Measurements from ENCODE around the gene SRSF8.

SRSF8 gene

DNA sequence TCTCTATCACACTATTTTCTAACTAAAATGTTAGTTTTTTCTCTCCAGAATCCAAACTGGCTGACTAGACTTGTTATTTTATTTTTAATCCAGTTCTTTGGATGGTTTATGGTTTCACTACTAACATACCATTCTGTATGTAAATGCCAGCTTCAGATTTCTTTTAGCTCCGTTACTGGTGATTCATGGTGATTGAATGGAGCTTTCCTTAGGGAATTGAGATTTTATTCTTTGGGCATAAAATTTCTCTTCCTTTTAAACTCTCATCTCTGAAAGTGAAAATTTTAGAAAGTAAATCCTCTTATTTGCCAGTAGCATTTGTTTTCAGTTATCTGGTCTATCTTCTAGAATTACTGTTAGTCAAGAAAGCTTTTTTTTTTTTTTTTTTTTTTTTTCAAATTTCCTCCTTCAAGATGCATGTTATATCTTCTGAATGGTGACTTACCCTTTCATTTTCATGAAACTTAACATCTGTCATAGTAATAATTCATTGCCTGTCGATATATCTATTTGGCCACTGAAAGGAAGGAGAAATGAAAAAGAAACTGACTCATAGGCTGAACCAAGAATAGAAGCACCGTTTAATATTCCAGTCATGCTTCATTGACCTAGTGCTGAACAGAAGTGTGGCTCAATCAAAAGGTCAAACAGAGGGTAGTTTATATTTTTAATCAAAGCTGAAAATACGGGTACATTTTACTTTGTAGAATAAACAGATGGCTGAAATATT, 29.3 kb downstream of the SRSF8 start:
- H3K4me3 ChIP-seq (ENCODE audit: low read depth, low read length): peak overlapping the region; percentile 62
- peak overlapping the region; percentile 33 for H2AFZ ChIP-seq (ENCODE audit: low read length, unreplicated experiment)
- peak overlapping the region; percentile 93 for H3K27ac ChIP-seq (ENCODE audit: low read depth, low read length)
- no peaks in the 10 kb centered on the region for H3K36me3 ChIP-seq (ENCODE audit: insufficient read depth, low read length)
- H3K79me2 ChIP-seq (ENCODE audit: control insufficient read depth, insufficient read depth, low read length, unreplicated experiment): peaks cover 56% of the 10 kb centered on the region
- H3K4me1 ChIP-seq (ENCODE audit: control insufficient read depth, insufficient read depth, low read length, unreplicated experiment): peaks cover 60% of the 10 kb centered on the region
- H3K27me3 ChIP-seq (ENCODE audit: insufficient read depth, low read length): no peaks in the 10 kb centered on the region

- Histone ChIP-seq H3K4me1 (ENCODE audit: control insufficient read depth, insufficient read depth, low read length, unreplicated experiment) (peaks cover 48% of the 10 kb centered on the region), H3K36me3 (ENCODE audit: insufficient read depth, low read length) (no peaks in the 10 kb centered on the region), H3K79me2 (ENCODE audit: control insufficient read depth, insufficient read depth, low read length, unreplicated experiment) (peaks cover 50% of the 10 kb centered on the region), H2AFZ (ENCODE audit: low read length, unreplicated experiment) (no peak overlapping the region), H3K4me3 (ENCODE audit: low read depth, low read length) (no peak overlapping the region), H3K27me3 (ENCODE audit: insufficient read depth, low read length) (no peaks in the 10 kb centered on the region), H3K27ac (ENCODE audit: low read depth, low read length) (no peak overlapping the region)
These were observed 30.5 kb downstream of the SRSF8 start for GRCh38 chr11:95097209-95097608.

DNA sequence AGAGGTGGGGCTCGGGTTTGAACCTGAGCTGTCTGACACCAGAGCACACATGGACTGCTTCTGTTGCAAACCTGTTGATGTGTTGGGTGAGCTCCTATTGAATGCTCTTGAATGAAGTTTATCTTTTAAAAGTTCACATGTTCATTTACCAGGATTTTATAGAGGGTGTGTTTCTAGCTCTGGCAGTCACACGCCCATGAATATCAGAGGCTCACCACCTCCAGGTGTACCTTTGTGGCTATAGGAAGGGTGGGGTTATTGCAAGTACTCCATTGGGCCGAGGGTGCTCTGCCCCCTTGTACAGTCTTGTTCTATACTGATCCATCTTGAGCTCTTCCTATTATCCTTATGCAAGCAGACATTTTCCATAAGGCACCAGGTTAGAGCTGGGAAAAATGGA, 32.1 kb downstream of the SRSF8 start:
- Histone ChIP-seq H2AFZ (ENCODE audit: low read length, unreplicated experiment) (no peak overlapping the region), H3K27me3 (ENCODE audit: insufficient read depth, low read length) (no peaks in the 10 kb centered on the region), H3K4me3 (ENCODE audit: low read depth, low read length) (no peak overlapping the region), H3K36me3 (ENCODE audit: insufficient read depth, low read length) (no peaks in the 10 kb centered on the region), H3K79me2 (ENCODE audit: control insufficient read depth, insufficient read depth, low read length, unreplicated experiment) (peaks cover 54% of the 10 kb centered on the region), H3K4me1 (ENCODE audit: control insufficient read depth, insufficient read depth, low read length, unreplicated experiment) (peaks cover 32% of the 10 kb centered on the region), H3K27ac (ENCODE audit: low read depth, low read length) (no peak overlapping the region)

- H3K79me2 ChIP-seq (ENCODE audit: control insufficient read depth, insufficient read depth, low read length, unreplicated experiment): peaks cover 48% of the 10 kb centered on the region
- no peaks in the 10 kb centered on the region for H3K27me3 ChIP-seq (ENCODE audit: insufficient read depth, low read length)
- H3K4me1 ChIP-seq (ENCODE audit: control insufficient read depth, insufficient read depth, low read length, unreplicated experiment): peaks cover 19% of the 10 kb centered on the region
- H2AFZ ChIP-seq (ENCODE audit: low read length, unreplicated experiment): no peak overlapping the region
- H3K27ac ChIP-seq (ENCODE audit: low read depth, low read length): no peak overlapping the region
- no peak overlapping the region for H3K4me3 ChIP-seq (ENCODE audit: low read depth, low read length)
- no peaks in the 10 kb centered on the region for H3K36me3 ChIP-seq (ENCODE audit: insufficient read depth, low read length)
These were observed 33.5 kb downstream of the SRSF8 start for GRCh38 chr11:95100191-95100648.

- no peak overlapping the region for H2AFZ ChIP-seq (ENCODE audit: low read length, unreplicated experiment)
- no peaks in the 10 kb centered on the region for H3K36me3 ChIP-seq (ENCODE audit: insufficient read depth, low read length)
- H3K4me1 ChIP-seq (ENCODE audit: control insufficient read depth, insufficient read depth, low read length, unreplicated experiment): peaks cover 12% of the 10 kb centered on the region
- no peak overlapping the region for H3K27ac ChIP-seq (ENCODE audit: low read depth, low read length)
- peaks cover 45% of the 10 kb centered on the region for H3K79me2 ChIP-seq (ENCODE audit: control insufficient read depth, insufficient read depth, low read length, unreplicated experiment)
- no peak overlapping the region for H3K4me3 ChIP-seq (ENCODE audit: low read depth, low read length)
- no peaks in the 10 kb centered on the region for H3K27me3 ChIP-seq (ENCODE audit: insufficient read depth, low read length)
These were observed 34.3 kb downstream of the SRSF8 start for GRCh38 chr11:95100856-95101507.

DNA sequence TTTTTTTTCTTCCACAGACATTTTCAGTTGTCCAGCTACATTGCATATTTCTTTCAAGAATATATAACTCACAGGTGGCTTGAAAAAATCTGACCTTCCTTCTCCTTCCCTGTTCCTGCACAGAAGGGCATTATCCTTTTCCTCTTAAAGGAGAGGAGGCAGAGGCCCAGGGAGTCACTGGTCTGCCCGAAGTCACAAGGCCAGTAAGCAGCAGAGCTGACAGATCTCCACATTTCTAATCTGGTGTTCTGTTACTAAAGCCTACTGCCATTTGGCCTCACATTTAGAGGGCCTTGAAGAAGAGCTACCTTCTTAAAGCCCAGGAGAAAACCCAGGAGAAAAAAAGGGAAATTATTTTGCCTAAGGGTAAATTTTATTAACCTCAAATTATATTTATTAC, 35.2 kb downstream of the SRSF8 start:
- H2AFZ ChIP-seq (ENCODE audit: low read length, unreplicated experiment): no peak overlapping the region
- H3K4me3 ChIP-seq (ENCODE audit: low read depth, low read length): no peak overlapping the region
- H3K36me3 ChIP-seq (ENCODE audit: insufficient read depth, low read length): no peaks in the 10 kb centered on the region
- no peak overlapping the region for H3K27ac ChIP-seq (ENCODE audit: low read depth, low read length)
- H3K4me1 ChIP-seq (ENCODE audit: control insufficient read depth, insufficient read depth, low read length, unreplicated experiment): peaks cover 8% of the 10 kb centered on the region
- H3K79me2 ChIP-seq (ENCODE audit: control insufficient read depth, insufficient read depth, low read length, unreplicated experiment): peaks cover 49% of the 10 kb centered on the region
- H3K27me3 ChIP-seq (ENCODE audit: insufficient read depth, low read length): no peaks in the 10 kb centered on the region

GRCh38 chr11:95102733-95103132, 36.0 kb downstream of the SRSF8 start:
- Histone ChIP-seq H3K4me3 (ENCODE audit: low read depth, low read length) (no peak overlapping the region), H3K27me3 (ENCODE audit: insufficient read depth, low read length) (no peaks in the 10 kb centered on the region), H2AFZ (ENCODE audit: low read length, unreplicated experiment) (no peak overlapping the region), H3K27ac (ENCODE audit: low read depth, low read length) (no peak overlapping the region), H3K36me3 (ENCODE audit: insufficient read depth, low read length) (no peaks in the 10 kb centered on the region), H3K4me1 (ENCODE audit: control insufficient read depth, insufficient read depth, low read length, unreplicated experiment) (peaks cover 10% of the 10 kb centered on the region), H3K79me2 (ENCODE audit: control insufficient read depth, insufficient read depth, low read length, unreplicated experiment) (peaks cover 47% of the 10 kb centered on the region)

- Histone ChIP-seq H3K4me3 (ENCODE audit: low read depth, low read length) (no peak overlapping the region), H3K79me2 (ENCODE audit: control insufficient read depth, insufficient read depth, low read length, unreplicated experiment) (peaks cover 38% of the 10 kb centered on the region), H3K27me3 (ENCODE audit: insufficient read depth, low read length) (no peaks in the 10 kb centered on the region), H2AFZ (ENCODE audit: low read length, unreplicated experiment) (no peak overlapping the region), H3K4me1 (ENCODE audit: control insufficient read depth, insufficient read depth, low read length, unreplicated experiment) (peaks cover 19% of the 10 kb centered on the region), H3K27ac (ENCODE audit: low read depth, low read length) (no peak overlapping the region), H3K36me3 (ENCODE audit: insufficient read depth, low read length) (no peaks in the 10 kb centered on the region)
These were observed 37.0 kb downstream of the SRSF8 start for GRCh38 chr11:95103701-95104100.

DNA sequence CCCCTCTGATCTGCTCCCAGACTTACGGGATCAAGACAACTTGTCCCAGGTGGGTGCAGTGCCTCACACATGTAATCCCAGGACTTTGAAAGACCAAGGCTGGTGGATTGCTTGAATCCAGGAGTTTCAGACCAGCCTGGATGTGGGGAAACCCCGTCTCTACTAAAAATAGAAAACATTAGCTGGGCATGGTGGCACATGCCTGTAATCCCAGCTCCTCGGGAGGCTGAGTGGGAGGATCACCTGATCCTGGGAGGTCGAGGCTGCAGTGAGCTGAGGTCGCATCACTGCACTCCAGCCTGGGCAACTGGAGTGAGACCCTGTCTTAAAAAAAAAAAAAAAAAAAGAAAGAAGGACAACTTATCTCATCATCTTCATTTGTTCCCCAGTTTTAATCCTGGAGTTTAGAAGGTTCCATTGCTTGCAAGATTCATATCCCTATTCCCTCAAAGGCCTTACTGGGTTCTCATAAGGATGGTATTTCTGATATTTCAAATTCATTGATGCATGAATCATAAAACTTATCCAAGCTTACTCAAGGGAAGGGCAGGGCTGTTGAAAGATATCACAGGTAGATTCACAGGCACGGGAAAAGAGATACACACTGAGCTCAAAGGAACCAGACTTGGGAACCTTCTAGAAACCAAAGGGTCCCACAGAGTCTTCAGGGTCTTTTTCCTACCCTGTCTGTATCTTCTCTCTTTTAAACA, 37.6 kb downstream of the SRSF8 start:
- Histone ChIP-seq H3K79me2 (ENCODE audit: control insufficient read depth, insufficient read depth, low read length, unreplicated experiment) (peaks cover 32% of the 10 kb centered on the region), H3K36me3 (ENCODE audit: insufficient read depth, low read length) (no peaks in the 10 kb centered on the region), H3K27me3 (ENCODE audit: insufficient read depth, low read length) (no peaks in the 10 kb centered on the region), H2AFZ (ENCODE audit: low read length, unreplicated experiment) (no peak overlapping the region), H3K4me3 (ENCODE audit: low read depth, low read length) (no peak overlapping the region), H3K4me1 (ENCODE audit: control insufficient read depth, insufficient read depth, low read length, unreplicated experiment) (peaks cover 25% of the 10 kb centered on the region), H3K27ac (ENCODE audit: low read depth, low read length) (no peak overlapping the region)

- peaks cover 28% of the 10 kb centered on the region for H3K79me2 ChIP-seq (ENCODE audit: control insufficient read depth, insufficient read depth, low read length, unreplicated experiment)
- H3K27me3 ChIP-seq (ENCODE audit: insufficient read depth, low read length): no peaks in the 10 kb centered on the region
- no peaks in the 10 kb centered on the region for H3K36me3 ChIP-seq (ENCODE audit: insufficient read depth, low read length)
- no peak overlapping the region for H3K27ac ChIP-seq (ENCODE audit: low read depth, low read length)
- peaks cover 30% of the 10 kb centered on the region for H3K4me1 ChIP-seq (ENCODE audit: control insufficient read depth, insufficient read depth, low read length, unreplicated experiment)
- no peak overlapping the region for H3K4me3 ChIP-seq (ENCODE audit: low read depth, low read length)
- no peak overlapping the region for H2AFZ ChIP-seq (ENCODE audit: low read length, unreplicated experiment)
These were observed 38.1 kb downstream of the SRSF8 start for GRCh38 chr11:95104856-95105255.

Data from ACC112 (cell line).